Measurements from ENCODE around the gene RELL1.

The RELL1 gene

DNA sequence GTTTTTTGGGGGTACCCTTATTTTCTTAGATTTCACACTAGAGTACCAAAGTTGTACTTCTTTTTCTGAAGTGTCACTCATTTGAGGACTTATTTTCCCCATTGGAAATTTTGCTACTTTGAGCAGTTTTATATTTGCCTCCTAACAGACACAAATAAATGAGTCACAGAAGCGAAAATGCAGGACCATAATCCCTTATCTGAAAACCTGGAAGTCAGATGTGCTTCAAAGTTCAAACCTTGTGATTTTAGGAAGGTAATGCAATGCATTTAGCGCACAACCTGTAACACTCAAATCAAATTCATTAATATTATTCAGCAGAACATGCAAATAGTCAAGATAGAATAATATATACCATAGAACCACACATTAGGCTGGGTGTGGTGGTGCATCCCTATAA, 6.9 kb downstream of the RELL1 start:
- Histone ChIP-seq H3K4me2 (ENCODE audit: low read length) (no peak overlapping the region), H3K4me1 (no peaks in the 10 kb centered on the region), H3K27ac (no peak overlapping the region), H3K9me3 (ENCODE audit: control insufficient read depth, low read length) (no peaks in the 10 kb centered on the region), H2AFZ (no peak overlapping the region), H3K4me3 (ENCODE audit: low read depth, low read length) (no peak overlapping the region), H3K27me3 (ENCODE audit: control insufficient read depth, insufficient read depth, low read length) (no peaks in the 10 kb centered on the region), H3K79me2 (no peaks in the 10 kb centered on the region), H3K36me3 (ENCODE audit: control insufficient read depth, insufficient read depth, low read length) (no peaks in the 10 kb centered on the region), H3K9ac (no peak overlapping the region)
- TF ChIP-seq, protein P1, sequence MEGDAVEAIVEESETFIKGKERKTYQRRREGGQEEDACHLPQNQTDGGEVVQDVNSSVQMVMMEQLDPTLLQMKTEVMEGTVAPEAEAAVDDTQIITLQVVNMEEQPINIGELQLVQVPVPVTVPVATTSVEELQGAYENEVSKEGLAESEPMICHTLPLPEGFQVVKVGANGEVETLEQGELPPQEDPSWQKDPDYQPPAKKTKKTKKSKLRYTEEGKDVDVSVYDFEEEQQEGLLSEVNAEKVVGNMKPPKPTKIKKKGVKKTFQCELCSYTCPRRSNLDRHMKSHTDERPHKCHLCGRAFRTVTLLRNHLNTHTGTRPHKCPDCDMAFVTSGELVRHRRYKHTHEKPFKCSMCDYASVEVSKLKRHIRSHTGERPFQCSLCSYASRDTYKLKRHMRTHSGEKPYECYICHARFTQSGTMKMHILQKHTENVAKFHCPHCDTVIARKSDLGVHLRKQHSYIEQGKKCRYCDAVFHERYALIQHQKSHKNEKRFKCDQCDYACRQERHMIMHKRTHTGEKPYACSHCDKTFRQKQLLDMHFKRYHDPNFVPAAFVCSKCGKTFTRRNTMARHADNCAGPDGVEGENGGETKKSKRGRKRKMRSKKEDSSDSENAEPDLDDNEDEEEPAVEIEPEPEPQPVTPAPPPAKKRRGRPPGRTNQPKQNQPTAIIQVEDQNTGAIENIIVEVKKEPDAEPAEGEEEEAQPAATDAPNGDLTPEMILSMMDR (IDR thresholded peaks at IDR 0.05) = no peak

DNA sequence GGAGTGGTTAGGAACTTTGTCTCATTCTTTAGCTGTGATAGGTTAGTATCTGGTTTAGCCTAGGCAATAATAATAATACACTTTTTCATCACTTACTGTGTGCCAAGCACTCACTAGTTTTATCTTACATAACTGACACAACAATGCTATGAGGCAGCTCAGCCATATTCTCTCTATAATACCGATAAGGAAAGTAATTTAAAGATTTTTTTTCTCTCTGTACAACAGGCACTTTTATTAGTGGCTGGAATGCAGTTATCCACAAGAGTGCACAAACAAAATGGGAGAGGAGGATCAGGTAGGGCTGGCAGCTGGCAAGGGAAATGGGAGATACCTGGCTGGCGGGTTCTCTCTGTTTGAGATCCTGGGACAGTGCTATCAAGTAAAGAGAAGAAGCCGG, 7.6 kb downstream of the RELL1 start:
- Histone ChIP-seq H3K27me3 (ENCODE audit: control insufficient read depth, insufficient read depth, low read length) (no peaks in the 10 kb centered on the region), H3K9ac (no peak overlapping the region), H3K4me1 (no peaks in the 10 kb centered on the region), H3K4me2 (ENCODE audit: low read length) (no peak overlapping the region), H2AFZ (no peak overlapping the region), H3K9me3 (ENCODE audit: control insufficient read depth, low read length) (no peaks in the 10 kb centered on the region), H3K36me3 (ENCODE audit: control insufficient read depth, insufficient read depth, low read length) (no peaks in the 10 kb centered on the region), H3K27ac (no peak overlapping the region), H3K79me2 (no peaks in the 10 kb centered on the region), H3K4me3 (ENCODE audit: low read depth, low read length) (no peak overlapping the region)
- TF ChIP-seq, protein P1 (IDR thresholded peaks at IDR 0.05) = no peak

DNA sequence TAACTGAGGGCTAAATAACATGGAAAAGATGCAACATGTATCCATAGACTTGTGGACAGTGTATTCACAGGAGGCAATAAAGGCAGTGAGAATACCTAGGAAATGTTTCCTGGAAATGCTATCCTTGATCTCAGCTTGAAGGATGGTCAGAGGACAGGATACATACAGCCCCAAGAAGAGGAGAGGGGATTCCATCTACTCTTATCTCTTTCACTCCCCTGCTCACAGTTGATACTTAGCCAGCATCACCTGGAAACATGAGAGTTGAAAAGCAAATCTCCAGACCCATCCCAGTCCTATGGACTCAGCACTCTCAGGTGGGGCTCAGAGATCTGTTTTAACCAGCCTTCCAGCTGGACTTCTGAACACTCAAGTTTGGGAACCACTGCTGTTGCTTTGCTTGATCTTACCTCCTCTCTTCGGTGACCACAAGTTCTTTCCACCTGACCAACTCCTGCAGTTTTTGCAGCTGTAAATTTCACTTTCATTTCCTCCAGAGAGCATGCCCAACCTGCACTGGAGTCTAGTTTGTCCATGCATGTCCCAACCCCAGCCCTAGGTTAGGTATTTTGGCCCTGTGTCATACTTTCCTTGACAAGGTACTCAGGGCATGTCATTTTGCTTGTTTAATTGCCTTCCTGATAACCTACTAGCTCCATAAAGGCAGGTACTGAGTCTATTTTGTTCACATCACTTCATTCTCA, 10.4 kb downstream of the RELL1 start:
- no peak overlapping the region for H2AFZ ChIP-seq
- no peak overlapping the region for H3K9ac ChIP-seq
- no peaks in the 10 kb centered on the region for H3K4me1 ChIP-seq
- H3K79me2 ChIP-seq = peaks cover 2% of the 10 kb centered on the region
- H3K4me3 ChIP-seq (ENCODE audit: low read depth, low read length) = no peak overlapping the region
- no peaks in the 10 kb centered on the region for H3K36me3 ChIP-seq (ENCODE audit: control insufficient read depth, insufficient read depth, low read length)
- H3K9me3 ChIP-seq (ENCODE audit: control insufficient read depth, low read length) = no peaks in the 10 kb centered on the region
- TF ChIP-seq, protein P1 (IDR thresholded peaks at IDR 0.05) = no peak
- H3K4me2 ChIP-seq (ENCODE audit: low read length) = no peak overlapping the region
- H3K27ac ChIP-seq = no peak overlapping the region
- no peaks in the 10 kb centered on the region for H3K27me3 ChIP-seq (ENCODE audit: control insufficient read depth, insufficient read depth, low read length)

DNA sequence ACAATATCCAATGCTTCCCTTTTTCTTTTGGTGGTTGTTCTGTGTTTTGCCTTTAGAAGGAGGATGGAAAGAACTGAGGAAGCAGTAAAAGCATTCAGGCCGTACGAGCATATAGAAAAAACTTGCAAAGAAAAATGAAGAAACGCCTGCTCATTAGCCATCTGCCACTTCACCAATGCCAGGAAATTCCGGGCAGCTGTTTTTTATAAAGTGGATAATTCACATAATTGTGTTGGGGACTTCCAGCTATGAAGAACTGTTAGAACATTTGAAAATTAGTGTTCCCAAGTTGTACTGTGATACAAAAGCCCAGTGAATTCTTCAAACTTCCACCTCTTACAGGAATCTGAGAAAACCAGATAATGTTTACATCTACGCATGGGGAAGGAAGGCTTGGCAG, 11.7 kb downstream of the RELL1 start:
- Histone ChIP-seq H3K27ac (no peak overlapping the region), H3K27me3 (ENCODE audit: control insufficient read depth, insufficient read depth, low read length) (no peaks in the 10 kb centered on the region), H3K4me1 (no peaks in the 10 kb centered on the region), H3K9me3 (ENCODE audit: control insufficient read depth, low read length) (no peaks in the 10 kb centered on the region), H2AFZ (no peak overlapping the region), H3K9ac (no peak overlapping the region), H3K79me2 (peaks cover 2% of the 10 kb centered on the region), H3K4me2 (ENCODE audit: low read length) (no peak overlapping the region), H3K4me3 (ENCODE audit: low read depth, low read length) (no peak overlapping the region), H3K36me3 (ENCODE audit: control insufficient read depth, insufficient read depth, low read length) (no peaks in the 10 kb centered on the region)
- TF ChIP-seq, protein P1 (IDR thresholded peaks at IDR 0.05) = no peak
